GM19324 (cell line): ENCODE measurements around the gene ZNF618.

ENCODE experiments used
- ATAC-seq: cut with Tn5 transposase; IDR thresholded peaks from one replicate; pipeline ENCODE4 v1.9.1; 2021; ENCODE audit warnings: mild to moderate bottlenecking, moderate library complexity; ENCODE audit not compliant: unreplicated experiment, low FRiP score

Gene ZNF618

GRCh38 chr9:113882181-113882580 is 6.1 kb downstream of the ZNF618 start:
- no peak for ATAC-seq

DNA sequence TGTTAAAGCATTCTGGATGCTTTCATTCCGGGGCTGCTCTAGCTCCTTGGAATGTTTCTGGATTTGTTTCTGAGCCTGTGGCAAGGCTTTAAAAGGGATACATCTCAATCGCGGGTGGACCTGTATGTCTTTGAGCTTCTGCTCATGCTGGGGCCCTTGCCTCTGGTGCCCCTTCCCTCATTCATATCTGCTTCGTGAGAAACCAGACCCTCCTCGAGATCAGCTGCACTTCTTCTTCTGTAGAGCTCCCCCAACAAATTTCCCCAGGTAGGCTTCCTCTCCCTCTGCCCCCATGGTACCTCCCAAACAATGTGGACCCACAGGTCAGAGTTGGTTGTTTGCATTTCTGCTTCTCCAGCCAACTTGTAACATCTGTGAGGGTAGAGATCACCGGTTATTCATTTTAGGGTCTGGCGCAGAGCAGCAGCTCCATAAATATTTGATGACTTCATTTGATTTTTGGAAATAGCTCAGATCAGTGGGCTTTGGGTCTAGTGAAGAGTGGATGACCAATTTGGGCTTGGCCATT is 6.6 kb downstream of the ZNF618 start:
- no peak for ATAC-seq

- no peak for ATAC-seq
These were observed 9.3 kb downstream of the ZNF618 start for GRCh38 chr9:113885183-113886025.

GRCh38 chr9:113886026-113886369 is 9.9 kb downstream of the ZNF618 start:
- ATAC-seq: no peak

DNA sequence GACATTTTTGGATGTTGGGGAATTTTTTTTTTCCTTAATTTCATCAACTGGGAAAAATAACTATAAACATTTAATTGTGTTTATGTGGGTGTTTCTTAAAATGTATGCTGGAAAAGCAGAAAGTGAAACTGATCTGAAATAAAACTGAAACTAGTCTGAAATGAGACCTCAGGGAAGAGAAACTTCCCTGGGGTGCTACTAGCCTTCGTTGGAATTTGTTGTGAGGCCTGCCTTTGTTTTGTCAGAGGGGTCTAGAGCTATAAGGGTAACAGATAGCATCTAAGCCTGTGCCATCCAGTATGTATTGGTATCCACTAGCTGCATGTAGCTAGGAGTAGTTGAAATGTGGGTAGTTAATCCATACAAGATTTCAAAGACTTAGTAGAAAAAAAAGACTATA is 10.4 kb downstream of the ZNF618 start:
- ATAC-seq: no peak

DNA sequence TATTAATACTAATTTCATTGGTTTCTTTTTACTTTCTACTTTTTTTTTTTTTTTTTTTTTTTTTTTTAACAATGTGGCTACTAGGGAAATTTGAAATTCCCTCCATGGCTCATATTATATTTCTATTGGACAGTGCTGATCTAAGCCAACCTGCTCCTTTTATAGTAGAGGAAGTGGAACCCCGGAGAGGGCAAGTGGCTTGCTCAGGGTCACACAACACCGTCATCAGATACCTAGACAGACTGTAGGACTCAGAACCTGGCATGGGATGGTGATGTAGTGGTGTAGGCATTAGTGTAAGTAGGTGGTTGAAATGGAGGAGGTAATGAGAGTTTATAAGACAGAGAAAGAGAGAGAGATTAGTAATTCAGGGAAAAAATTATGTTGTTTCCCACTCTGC is 10.8 kb downstream of the ZNF618 start:
- ATAC-seq: no peak

DNA sequence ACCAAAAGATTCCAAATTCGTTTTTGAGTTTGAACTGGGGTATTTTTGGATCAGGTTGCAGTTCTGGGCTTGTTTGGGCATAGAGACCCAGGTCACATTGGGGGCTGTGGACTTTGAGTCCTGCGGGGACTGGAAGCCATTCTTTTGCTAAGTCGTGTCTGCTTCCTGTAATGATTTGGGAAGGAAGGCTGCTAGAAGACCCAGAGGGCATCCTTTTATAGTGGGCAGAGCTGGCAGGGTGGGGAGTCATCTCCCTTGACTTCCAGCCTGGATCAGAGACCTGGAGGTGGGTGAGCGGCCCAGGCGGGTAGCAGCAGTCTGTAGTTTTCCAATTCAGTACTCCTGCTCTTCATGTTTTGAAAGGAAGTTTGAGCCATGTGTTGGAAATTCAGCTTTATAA is 11.3 kb downstream of the ZNF618 start:
- ATAC-seq: no peak

DNA sequence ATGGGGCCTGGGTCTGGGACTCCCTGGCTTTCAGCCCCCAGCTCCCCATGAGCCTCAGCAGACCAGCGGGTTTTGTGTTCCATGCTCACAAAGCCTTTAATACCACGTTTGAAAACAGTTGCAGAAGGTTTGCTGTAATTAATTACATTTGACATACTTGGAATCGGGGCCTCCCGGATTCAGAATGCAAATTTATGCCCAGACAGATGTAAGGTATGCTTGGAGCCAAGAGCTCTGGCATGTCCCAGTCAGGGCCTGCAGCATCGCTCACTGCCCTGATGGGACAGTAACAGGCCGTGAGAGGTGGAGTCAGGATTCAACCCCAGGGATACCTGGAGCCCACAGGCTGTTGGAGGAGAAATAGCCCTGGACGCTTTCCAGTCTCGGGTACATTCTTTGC is 12.2 kb downstream of the ZNF618 start:
- ATAC-seq: no peak

DNA sequence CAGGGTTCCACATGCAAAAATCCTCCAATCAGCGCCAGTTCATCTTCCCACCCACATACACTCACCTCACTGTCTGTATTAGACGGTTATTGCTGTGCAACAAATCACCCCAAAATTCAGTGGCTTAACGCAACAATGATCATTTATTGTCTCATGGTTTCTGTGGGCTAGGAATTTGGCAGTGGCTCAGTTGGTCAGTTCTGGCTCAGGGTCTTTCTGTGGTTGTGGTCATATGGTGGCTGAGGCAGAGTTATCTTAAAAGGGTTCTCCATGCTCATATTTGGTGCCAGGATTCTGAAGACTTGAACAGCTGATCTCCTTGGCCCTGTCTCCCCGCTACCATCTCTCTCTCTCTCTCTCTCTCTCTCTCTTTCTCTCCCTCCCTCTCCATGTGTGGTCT is 12.9 kb downstream of the ZNF618 start:
- no peak for ATAC-seq

GRCh38 chr9:113890704-113891103 is 14.6 kb downstream of the ZNF618 start:
- no peak for ATAC-seq

DNA sequence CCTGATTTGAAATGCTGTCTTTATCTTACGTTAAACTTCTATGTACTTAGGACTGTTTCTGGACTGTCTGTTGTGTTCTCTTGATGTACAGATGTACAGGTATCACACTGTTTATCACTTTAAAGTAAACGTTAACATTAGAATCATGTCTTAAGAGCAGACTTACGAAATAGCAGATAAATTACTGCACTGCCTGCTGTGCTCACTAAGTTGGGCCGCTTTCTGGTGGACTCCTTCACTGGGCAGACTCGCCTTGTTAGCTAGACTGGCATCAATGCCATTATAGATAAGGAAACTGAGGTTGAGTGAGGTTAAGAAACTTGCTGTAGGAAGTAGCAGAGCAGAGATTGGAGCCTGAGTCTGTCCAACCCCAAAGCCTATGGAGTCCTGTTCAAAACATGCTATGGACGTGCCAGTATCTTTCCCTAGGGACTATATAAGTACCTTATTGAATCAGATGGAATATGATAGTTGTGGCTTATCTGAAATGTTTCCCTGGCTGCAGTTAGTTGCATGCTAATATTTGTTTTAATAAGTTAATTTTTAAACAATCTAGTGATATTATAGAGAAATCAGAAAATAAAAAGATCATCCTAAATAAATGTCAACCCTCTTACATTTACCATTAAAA is 16.9 kb downstream of the ZNF618 start:
- no peak for ATAC-seq

- ATAC-seq: no peak
These were observed 18.1 kb downstream of the ZNF618 start for GRCh38 chr9:113894166-113894565.

- no peak for ATAC-seq
These were observed 19.4 kb downstream of the ZNF618 start for GRCh38 chr9:113895526-113895925.

DNA sequence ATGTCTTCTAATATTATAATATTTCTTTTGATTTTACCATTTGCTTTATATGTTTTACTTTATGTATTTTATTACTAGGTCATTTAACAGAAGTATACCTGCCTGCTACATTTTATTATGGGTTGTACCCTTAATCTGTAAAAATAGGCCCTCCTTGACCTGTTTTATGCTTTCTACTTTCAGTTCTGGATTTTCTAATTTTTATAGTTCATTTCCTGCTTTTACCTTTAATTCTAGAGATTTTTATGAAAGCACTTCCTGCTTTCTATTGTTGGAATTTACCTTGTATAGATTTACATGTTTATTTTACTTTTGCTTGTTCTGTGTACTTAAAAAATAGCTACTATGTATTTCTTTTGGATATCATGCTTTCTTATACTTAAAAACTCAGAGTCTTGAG is 20.6 kb downstream of the ZNF618 start:
- ATAC-seq: no peak

GRCh38 chr9:113898151-113898550 is 22.0 kb downstream of the ZNF618 start:
- no peak for ATAC-seq

- ATAC-seq: no peak
These were observed 22.5 kb downstream of the ZNF618 start for GRCh38 chr9:113898596-113898995.

- ATAC-seq: no peak
These were observed 23.1 kb downstream of the ZNF618 start for GRCh38 chr9:113899205-113899604.

GRCh38 chr9:113901221-113901688 is 25.1 kb downstream of the ZNF618 start:
- no peak for ATAC-seq

DNA sequence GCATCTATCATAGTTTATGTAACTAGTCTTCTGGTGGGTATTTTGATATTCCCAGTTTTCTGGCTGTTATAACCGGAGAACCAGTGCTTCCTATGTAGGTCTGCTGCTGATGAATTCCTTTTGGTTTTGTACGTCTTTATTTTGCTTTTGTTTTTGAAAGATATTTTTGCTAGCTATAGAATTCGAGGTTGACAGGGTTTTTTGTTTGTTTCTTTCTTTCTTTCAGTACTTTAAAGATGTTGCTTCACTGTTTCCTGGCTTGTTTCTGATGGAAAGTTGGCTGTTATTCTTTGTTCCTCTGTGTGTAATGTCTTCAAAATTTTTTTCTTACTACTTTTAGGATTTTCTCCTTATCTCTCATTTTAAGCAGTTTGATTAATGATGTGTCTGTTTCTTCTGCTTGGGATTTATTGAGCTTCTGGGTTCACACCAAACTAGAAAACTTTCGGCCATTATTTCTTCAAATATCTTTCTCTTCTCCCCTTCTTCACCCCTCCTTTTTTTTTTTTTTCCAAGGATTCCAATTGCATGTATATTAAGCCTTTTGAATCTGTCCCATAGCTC is 27.5 kb downstream of the ZNF618 start:
- ATAC-seq: no peak

DNA sequence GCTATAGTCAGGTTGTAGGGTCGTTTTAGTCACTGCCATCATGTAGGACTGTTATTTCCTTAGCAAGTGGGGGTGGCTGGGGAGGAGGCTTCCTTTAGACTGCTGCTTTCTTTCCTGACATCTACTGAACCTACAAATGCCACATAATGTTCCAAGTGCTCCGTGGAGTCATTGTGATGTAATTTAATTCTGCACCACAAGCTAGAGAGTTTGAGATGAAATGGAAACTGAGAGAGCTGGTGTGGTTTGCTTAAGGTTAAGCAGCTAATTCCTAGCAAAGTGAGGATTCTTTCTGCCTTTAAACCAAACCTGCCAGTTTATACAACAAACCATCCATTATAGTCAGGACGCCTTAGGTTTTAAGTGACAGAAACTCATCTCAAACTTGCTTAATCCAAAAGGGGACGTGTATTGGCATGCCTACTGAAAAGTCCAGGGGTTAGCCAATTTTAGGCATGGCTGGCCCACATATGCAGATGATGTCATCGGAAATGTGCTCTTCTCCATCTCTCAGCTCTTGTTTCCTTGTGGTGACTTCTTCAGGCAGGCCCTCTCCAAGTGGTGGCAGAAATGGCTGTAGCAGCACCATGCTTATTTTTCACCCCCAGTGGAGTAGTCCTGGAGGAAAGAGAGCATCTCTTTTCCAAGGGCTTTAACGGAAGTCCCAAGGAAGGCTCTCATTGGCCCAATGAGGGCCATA is 30.5 kb downstream of the ZNF618 start:
- ATAC-seq: no peak

DNA sequence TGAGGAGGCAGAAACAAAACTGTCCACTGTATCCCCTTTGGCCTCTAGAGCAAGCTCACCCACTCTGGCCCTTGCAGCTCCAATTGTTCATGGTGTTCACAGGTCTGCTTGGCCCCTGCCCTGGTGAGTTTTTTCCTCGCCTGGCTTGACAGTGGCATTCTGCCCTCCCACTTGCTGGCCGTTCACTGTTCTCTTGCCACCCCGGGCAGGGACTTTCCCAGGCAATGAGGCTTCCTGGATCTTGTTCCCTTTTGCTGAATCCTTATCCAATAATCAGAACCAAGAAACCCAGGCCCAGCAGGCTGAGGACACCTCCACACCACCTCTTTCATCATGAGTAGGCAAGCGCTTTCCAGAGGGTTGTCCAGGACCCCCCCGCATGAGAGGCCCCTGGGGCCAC is 31.2 kb downstream of the ZNF618 start:
- no peak for ATAC-seq
